Measurements from ENCODE around the gene AUTS2. TPM values are rescaled to one million over a fixed set of nuclear protein-coding genes. Genes with fewer than 3 reads are reported as not detected.

Gene AUTS2
- total and polyA plus RNA-seq, 2 donors (not counting 1 experiment from before 2014, with no cell fraction given): 0.60 to 9.1 TPM

- no peaks in the 10 kb centered on the region for H4K20me1 ChIP-seq (ENCODE audit: control insufficient read depth, extremely low read depth, insufficient read depth, low read length)
- peak overlapping the region; percentile 37 for H3K9ac ChIP-seq (ENCODE audit: insufficient read depth, low read length)
- no peak overlapping the region for H3K27ac ChIP-seq (ENCODE audit: insufficient read depth, low read length)
- peak; percentile 24 to 42 for DNase-seq (ENCODE audit: low read depth in 2 of 2)
- peak overlapping the region; percentile 80 for H2AFZ ChIP-seq (ENCODE audit: low read length)
- H3K36me3 ChIP-seq (ENCODE audit: control insufficient read depth, insufficient read depth, low read length): no peaks in the 10 kb centered on the region
- H3K9me3 ChIP-seq (ENCODE audit: control insufficient read depth, insufficient read depth, low read depth, low read length): no peaks in the 10 kb centered on the region
- H3K4me2 ChIP-seq (ENCODE audit: extremely low read depth, insufficient read depth, low read length): peak overlapping the region; percentile 69
- TF ChIP-seq CTCF (conservative IDR thresholded peaks at IDR 0.05 in 1 of 2, IDR thresholded peaks at IDR 0.05 in 1 of 2; ENCODE audit: low read depth in 1 of 2, low read length in 2 of 2) (no peak), EZH2 (IDR thresholded peaks at IDR 0.05; ENCODE audit: low read length, missing control alignments) (peak; percentile 17)
- H3K4me1 ChIP-seq (ENCODE audit: control insufficient read depth, extremely low read depth, insufficient read depth, low read length): peaks cover 3% of the 10 kb centered on the region
- no peaks in the 10 kb centered on the region for H3K27me3 ChIP-seq (ENCODE audit: control insufficient read depth, insufficient read depth, low read length)
- H3K79me2 ChIP-seq (ENCODE audit: control insufficient read depth, insufficient read depth, low read length): no peaks in the 10 kb centered on the region
- H3K4me3 ChIP-seq (replicated peaks in 1 of 4; ENCODE audit: control extremely low read depth in 1 of 4, insufficient read depth in 1 of 4, low read depth in 3 of 4, low read length in 4 of 4): peak overlapping the region; percentile 73 to 81 (median 74)
These were observed 411 bp downstream of the AUTS2 start for GRCh38 chr7:69598487-69599285.

- Histone ChIP-seq H3K9ac (ENCODE audit: insufficient read depth, low read length) (peak overlapping the region; percentile 37), H3K79me2 (ENCODE audit: control insufficient read depth, insufficient read depth, low read length) (no peaks in the 10 kb centered on the region)
These were observed 1.1 kb downstream of the AUTS2 start for GRCh38 chr7:69599286-69599954.

More at GRCh38 chr7:69599286-69599954, 1.1 kb downstream of the AUTS2 start:
- H3K4me3 ChIP-seq (replicated peaks in 1 of 4; ENCODE audit: control extremely low read depth in 1 of 4, insufficient read depth in 1 of 4, low read depth in 3 of 4, low read length in 4 of 4): peak overlapping the region; percentile 60 to 81 (median 74)
- H3K9me3 ChIP-seq (ENCODE audit: control insufficient read depth, insufficient read depth, low read depth, low read length): no peaks in the 10 kb centered on the region
- peaks cover 3% of the 10 kb centered on the region for H3K4me1 ChIP-seq (ENCODE audit: control insufficient read depth, extremely low read depth, insufficient read depth, low read length)
- H3K27me3 ChIP-seq (ENCODE audit: control insufficient read depth, insufficient read depth, low read length): no peaks in the 10 kb centered on the region
- H3K36me3 ChIP-seq (ENCODE audit: control insufficient read depth, insufficient read depth, low read length): no peaks in the 10 kb centered on the region
- no peak overlapping the region for H3K27ac ChIP-seq (ENCODE audit: insufficient read depth, low read length)
- peak overlapping the region; percentile 81 for H3K4me2 ChIP-seq (ENCODE audit: extremely low read depth, insufficient read depth, low read length)
- peak; percentile 9 to 27 for DNase-seq (ENCODE audit: low read depth in 2 of 2)
- no peaks in the 10 kb centered on the region for H4K20me1 ChIP-seq (ENCODE audit: control insufficient read depth, extremely low read depth, insufficient read depth, low read length)
- H2AFZ ChIP-seq (ENCODE audit: low read length): peak overlapping the region; percentile 57
- no peak for TF ChIP-seq EZH2 (IDR thresholded peaks at IDR 0.05; ENCODE audit: low read length, missing control alignments)
- TF ChIP-seq CTCF (conservative IDR thresholded peaks at IDR 0.05 in 1 of 2, IDR thresholded peaks at IDR 0.05 in 1 of 2; ENCODE audit: low read depth in 1 of 2, low read length in 2 of 2): no peak
